Amygdala (tissue), 56 donors: ENCODE measurements around the gene COL5A1.
"Not testable (repeated sequence)": the region's sequence is repeated elsewhere in the genome, so short reads cannot be mapped to it uniquely, and the experiment has no call there.

ENCODE experiments used
- DNase-seq, 56 donors: peaks; one replicate each; lab custom pipeline; 2025; lab: John Stamatoyannopoulos, UW

COL5A1 gene

DNA sequence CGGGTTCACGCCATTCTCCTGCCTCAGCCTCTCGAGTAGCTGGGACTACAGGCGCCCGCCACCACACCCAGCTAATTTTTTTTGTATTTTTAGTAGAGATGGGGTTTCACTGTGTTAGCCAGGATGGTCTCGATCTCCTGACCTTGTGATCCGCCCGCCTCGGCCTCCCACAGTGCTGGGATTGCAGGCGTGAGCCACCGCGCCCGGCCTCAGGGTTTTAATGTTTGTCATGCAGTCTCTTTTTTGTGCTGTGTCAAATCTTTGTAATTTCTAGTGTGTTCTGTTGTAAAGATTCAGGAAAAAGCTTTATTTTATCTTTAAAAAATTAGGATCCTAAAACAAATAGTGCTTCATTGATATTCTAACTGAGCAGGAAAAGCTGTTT is 62.1 kb downstream of the COL5A1 start:
- not testable (repeated sequence) for DNase-seq

DNA sequence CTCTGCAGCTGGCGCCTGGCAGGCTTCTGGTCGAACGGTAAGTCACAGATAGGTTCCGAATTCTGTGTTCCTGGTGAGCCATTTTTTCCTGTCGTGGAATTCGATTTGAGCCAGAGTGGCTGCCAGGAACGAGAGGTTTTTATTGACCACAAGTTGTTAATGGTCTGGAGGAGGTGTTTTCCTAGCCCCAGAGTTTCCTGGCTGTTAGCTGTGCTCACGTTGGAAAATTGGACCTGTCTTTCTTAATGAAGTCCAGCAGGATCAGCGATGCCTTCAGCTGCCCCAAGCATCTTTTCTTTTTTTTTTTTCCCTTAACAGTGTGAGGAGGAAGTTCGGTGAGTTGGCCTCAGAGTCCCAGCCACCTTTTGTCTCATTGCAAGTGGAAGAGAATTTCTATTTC is 62.9 kb downstream of the COL5A1 start:
- no peak for DNase-seq

DNA sequence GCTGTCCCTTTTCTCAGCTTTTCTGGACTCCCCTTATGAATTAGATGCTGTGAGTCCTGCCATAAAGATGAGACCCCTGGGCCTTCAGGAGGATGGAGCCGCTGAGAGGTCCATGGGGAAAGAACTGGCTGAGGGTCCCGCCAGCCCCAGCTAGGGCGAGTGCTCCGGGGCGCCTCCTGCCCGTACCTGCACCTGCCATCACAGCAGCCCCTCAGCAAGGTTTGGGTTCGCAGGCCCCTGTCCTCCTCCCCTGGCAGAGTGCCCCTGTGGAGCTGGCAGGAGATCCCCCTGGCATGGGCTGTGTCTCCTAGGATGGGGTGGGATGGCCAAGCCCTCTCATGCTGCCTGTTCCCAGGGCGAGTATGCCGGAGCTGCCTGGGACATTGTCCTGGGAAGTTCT is 64.2 kb downstream of the COL5A1 start:
- no peak for DNase-seq

DNA sequence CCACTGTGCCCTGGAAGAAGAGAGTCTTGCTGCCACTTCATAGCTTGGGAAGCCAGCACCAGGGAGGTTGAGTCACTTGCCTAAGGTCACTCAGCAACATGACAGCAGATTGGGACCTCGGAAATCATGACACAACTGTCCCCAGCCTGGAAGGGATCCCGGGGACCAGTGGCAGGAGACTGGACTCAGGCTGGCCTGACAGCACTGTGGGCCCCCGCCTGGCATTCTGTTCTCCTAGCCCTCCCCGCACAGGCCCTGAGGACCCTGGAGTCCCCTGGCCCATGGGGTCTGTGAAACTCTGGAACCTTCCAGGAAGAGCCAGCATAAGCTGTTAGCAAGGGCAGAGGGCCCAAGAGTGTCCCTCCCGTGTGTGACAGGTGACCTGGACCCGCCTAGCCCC is 64.9 kb downstream of the COL5A1 start:
- no peak for DNase-seq

DNA sequence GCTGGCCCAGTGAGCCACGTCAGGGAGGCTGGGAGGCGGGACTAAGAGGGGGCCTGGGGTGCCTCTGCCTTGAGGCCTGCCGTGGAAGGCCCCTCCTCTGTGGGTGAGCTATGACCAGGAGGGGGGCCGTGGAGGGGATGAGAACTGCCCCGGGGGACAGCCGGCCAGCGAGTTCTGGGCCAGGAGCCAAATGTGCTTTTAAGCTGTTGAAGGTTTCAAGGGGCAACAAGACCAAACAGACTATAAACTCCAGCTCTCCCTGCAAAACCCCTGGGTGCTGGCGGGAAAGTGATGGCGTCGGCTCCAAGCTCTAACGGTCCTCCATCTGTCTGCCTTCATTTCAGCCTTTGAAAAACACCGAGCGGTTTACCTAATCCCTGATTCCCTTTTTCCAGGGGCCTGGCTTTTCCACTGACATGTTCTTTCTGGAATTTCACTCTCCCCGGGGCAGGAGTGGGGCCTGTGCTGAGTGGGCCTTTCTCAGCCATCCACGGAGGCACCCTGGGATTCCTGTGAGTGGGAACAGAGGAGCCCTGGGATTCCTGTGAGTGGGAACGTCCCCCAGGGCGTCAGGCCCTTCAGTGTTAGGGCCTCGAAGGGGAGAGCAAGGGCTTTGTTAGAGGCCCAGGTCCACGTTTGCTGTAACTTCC is 65.6 kb downstream of the COL5A1 start:
- peak in 2 of 56 donors; percentile 5 to 11 for DNase-seq

DNA sequence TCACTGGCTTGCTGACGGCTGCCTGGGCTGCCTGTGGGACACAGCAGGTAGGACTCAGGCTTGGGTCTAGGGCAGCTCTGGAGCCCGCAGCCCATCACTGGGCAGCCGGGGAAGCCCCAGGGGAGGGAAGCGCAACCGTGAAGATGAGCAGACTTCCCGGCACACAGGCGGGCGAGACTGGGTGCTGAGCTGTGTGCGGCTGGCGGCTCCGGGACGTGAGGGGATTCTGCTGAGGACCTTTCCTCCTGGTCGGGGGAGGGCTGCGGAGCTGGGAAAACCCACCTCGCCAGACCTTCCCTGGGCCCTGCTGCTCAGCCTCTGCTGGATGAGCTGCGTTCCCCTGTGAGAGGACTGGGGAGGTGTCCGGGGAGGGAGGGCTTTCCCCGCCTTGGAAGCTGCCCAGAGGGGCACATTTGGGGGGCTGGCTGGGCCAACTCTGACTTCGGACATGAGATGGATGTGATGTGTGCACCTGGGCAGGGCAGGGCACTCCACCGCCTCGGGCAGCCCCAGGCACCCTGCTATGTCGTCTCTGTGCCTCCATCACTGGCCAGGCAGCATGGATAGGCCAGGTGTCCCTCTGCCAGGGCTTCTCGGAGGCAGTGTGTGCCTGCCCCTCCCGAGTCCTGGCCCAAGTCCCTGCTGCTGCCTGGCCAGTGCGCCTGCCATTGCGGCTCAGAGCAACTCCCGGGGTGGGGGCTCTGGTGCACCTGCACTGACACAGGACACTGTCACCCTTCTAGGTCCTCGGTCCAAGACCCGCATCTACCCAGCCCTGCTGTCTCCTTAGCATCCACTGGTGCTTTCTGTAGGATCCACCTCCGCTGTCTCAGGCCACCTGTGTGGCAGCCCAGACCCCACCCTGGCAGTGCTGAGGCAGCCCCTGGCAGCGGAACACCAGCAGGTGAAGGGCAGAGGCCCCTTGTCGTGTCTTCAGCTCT is 66.4 kb downstream of the COL5A1 start:
- DNase-seq, result no peak

DNA sequence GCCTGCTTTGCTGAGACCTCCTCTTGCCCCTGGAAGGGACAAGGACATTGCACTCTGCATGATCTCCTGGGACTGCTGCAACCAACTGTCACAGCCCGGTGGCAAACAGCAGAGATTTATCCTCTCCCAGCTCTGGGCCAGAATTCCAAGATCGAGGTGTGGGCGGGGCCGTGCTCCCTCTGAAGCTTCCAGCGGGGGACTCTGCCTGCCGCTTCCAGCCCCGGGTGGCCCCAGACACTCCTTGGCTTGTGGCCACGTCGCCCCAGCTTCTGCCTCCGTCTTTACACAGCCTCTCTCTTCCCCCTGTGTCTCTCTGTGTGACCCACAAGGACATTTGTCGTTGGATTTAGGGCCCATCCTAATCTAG is 67.1 kb downstream of the COL5A1 start:
- DNase-seq, result no peak

DNA sequence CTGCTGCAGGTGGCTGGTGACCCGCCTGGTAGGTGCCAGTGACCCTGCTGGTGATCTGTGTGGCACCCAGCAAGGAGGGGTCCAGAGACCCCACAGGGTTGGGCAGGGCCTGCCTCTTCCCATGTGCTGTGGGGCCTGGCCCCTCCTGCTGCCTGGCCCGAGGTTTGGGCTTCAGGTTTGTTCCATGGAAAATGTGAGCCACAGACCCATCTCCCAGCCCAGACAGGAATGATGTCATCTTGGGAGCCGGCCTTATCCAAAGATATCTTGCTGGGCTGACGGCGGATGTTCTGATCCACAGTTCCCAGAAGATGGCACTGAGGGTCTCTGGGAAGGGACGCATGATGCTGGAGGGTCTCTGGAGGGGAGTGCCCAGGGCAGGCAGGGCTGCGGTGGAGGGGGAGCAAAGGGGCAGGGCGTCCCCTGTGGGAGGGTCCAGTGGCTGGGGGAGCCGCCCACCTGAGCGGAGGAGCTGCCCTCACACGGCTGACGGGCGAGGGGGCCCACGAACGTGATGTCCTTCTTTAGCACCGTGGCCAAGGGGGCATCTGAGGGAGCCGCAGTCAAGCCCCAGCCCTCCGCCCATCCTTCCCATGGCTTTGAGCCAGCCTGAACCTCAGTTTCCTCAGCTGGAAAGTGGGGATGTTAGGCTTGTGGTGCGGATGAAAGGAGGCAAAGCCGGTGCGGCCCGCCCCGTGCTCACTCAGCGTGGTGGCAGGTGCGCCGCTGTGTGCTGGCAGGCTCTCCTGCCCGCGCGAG is 68.1 kb downstream of the COL5A1 start:
- no peak for DNase-seq

DNA sequence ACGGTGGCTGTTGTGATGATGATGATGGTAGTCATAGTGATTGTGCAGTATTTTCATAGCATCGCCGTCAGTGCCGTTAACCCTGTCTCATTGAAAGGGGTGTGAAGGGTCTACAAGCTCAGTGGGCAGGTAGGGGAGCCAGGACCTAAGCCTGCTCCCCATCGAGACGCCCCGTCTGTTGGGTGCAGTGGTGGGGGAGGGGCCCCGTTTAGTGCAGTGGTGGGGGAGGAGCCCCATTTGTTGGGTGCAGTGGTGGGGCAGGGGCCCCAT is 68.6 kb downstream of the COL5A1 start:
- DNase-seq, result no peak

DNA sequence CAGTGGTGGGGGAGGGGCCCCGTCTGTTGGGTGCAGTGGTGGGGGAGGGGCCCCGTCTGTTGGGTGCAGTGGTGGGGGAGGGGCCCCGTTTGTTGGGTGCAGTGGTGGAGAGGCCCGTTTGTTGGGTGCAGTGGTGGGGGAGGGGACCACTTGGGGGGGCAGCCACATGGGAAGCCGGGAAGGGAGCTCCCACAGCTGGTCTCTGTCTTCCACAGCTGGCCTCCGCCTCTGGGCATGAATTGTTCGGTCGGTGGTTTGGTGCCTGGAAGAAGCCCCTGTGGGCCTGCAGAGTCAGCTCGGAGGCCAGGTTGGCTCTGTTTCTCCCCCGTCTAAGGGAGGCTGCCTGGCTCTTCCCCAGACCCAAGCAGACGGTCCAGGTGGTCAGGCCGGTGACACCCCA is 69.3 kb downstream of the COL5A1 start:
- no peak for DNase-seq

DNA sequence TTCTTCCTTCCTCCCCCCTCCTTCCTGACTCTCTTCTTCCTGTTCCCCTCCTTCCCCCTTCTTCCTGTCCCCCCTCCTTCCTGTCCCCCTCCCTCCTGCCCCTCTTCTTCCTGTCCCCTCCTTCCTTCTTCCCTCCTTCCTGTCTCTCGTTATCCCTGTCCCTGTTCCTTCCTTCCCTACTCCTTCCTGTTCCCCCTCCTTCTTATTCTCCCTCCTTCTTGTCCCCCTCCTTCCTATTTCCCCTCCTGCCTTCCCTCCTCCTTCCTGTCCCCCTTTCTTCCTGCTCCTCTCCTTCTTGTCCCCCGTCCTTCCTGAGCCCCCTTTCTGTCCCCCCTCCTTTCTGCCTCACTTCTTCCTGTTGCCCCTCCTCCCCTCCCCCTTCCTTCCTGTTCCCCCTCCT is 70.6 kb downstream of the COL5A1 start:
- DNase-seq, result no peak

DNA sequence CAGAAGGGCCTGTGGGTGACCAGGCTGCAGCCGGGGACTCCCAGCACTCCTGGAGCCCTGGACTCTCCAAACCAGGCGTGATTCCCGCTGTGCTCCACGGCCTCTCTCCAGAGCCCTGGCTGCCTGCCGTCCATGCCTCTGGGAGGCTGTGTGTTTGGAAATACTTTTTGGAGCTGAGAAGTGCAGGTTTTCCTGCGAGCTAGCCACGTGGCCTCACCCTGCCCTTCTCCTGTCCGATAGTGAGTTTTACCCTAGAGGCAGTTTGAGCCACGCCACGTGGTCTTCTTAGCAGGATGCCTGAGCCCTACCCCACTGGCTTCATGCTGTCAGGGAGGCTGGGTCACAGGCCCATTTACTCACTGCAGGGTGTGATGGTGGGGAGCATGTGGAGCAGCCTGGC is 71.3 kb downstream of the COL5A1 start:
- no peak for DNase-seq

DNA sequence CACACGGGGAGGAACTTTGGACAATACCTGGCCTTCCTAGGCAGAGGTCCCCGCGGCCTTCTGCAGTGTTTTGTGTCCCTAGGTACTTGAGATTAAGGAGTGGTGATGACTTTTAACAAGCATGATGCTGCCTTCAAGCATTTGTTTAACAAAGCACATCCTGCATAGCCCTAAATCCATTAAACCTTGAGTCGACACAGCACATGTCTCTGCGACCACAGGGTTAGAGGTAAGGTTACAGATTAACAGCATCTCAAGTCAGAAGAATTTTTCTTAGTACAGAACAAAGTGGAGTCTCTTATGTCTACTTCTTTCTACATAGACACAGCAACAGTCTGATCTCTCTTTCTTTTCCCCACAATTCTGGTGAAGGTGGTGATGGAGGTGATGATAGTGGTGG is 73.9 kb downstream of the COL5A1 start:
- DNase-seq, result not testable (repeated sequence)

DNA sequence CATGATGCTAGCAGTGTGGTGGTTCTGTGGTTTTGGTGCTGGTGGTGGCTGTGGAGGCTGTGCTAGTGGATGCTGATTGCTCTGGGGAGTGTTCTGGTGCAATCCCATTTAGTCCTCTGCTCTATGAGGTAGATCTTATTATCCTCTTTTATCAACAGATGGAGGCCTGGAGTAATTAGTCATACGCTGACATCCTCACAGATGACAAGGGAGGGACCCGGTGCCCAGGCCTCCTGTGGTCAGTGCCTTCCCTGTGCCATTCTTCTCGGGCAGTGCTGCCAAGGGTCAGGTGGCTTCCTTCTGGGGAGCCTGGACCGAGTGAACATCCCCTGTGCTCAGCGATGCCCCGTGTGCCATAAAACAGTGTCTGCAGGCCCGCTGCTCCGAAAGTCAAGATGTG is 74.5 kb downstream of the COL5A1 start:
- DNase-seq, result no peak

DNA sequence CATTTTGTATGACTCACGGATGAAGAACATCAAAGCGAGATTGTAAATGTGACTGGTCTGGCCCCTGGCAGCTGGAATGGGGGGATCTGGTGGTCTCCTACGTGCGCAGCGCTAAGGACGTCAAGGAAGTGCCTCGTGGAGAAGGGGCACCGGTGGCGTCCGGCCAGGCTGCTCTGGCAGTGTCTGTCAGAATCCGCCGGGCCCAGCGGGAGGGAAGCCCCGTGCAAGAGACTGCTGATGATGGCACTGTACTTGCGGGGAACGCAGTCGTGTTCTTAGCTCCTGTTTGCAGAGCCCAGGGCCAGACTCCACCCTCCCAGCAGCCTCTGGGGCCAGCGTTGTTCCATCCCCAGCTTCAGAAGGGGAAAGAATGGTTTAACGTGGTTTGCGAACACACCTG is 75.5 kb downstream of the COL5A1 start:
- no peak for DNase-seq

DNA sequence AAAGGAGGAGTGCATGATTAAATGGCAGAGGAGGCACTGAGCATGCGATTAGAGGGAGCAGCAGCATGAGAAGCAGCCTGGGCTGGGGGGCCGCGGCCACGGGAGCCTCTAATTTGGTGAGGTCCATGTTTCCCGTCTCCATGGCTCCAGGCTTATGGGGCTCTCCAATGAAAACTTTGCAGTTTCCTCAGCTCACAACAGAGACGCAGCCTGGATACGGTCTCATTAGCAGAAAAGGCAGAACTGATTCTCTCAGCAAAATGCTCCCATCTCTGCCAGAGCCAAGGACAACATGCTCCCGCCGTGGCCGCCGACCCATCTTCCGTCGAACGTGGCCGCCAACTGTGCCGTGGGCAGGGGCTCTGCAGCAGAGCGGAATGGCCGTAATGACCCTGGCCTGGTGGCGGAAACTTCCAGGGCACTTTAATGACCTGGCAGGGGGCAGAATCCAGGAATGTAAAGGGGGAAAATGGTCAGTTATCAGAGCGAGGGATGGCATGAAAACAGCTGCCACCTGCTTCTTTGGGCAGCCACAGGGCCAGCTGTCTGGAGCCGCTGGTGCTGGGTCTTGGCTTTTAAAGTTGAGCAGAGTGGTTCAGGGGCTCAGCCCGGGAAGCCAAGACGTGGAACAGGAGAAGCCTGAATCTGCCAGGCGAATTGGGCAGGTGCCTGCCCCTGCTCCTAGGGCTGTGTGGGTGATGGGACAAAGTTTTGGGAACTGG is 76.5 kb downstream of the COL5A1 start:
- DNase-seq, result peak in 3 of 56 donors; percentile 10 to 30 (median 17)

DNA sequence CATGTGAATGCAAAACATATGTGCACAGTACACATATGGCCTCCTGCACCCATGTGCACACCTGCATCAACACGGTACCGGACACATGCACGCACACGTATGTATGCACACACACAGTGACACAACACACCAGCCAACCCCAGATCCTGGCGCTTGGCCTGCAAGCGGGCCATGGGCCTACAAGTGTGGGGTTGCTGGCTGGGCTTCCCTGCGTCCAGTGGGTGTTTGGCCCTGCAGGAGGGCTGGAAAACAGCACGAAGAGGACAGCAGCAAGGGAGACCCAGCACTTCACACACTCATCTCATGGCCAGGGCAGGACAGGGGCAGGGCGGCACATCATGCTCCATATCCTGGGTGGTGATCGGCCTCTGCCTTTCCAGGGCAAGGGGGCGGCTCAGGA is 77.7 kb downstream of the COL5A1 start:
- DNase-seq, result no peak

DNA sequence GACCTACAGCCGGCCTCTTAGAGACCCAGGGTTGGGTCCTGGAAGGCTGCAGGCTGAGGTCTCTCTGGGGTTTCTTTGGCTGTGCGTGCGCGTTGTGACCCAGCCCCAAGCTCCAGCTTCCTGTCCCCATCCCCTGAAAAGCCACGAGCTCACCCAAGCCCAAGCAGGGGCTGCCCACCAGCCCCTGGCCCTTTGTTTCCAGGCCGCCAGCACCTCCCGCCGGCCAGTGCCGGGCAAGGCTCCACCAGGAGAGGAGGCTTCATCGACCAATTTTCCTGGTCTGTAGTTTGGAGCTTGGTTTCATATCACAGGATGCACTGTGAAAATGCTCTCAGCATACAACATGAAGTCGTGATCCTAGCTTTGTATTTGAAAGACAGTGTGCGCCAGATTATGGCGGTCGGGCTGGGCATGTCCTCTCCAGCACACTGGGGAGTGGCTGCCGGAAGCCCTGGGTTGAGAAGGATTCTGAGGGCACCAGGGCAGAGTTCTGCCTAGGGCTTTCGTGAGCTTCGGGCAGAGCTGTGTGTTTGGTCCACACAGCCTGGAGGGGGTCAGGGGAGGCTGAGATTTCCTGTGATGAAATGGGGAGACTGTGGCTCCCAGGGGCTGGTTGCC is 78.6 kb downstream of the COL5A1 start:
- DNase-seq, result no peak

DNA sequence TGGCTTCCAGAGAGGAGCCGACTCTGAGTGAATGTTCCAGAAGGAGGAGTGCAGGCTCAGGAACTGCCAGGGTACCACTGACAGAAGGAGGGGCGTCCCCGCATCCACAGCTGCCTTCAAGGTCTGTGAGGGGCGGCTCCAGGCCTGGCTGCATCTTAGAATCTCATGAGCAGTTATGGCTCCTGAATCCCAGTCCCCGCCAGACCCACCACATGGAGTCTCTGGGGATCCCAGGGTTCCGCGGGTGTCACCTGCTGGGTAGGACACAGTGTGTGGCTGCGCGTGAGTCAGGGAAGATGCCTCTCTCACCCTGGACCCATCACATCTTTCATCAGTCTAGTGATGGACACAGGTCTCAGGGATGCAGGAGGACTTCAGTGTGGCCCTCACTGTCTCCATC is 79.2 kb downstream of the COL5A1 start:
- DNase-seq, result no peak

DNA sequence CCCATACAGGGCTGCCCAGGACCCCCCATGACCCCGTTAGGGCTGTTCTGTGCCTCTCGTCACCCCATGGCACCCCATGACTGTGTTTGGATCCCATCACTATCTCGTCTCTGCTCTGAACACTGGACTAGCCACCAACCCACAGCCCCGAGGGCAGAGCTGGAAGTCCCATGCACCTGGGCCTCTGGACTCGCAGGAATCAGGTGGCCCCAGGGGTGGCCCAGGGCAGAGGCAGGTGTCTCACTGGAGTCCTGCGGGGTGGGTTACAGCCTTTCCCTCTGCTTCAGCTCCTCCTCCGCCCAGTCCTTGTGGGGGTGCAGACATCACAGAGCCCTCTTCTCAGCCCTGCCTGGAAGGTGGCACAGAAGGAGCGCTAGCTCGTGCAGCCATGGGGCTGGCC is 79.7 kb downstream of the COL5A1 start:
- DNase-seq, result no peak
